ENCODE measurements around the gene TSPAN1.

TSPAN1 gene

GRCh38 chr1:46174448-46175231 is at the start of gene TSPAN1:
TSPAN1 (plus strand) TSS chr1:46175087; CDS start chr1:46181108, 6,021 bp downstream.
- DNase-seq (ENCODE audit: low read depth in 4 of 4, low spot score in 1 of 4): no peak

- no peak for DNase-seq (ENCODE audit: low read depth in 4 of 4, low spot score in 1 of 4)
Measured at GRCh38 chr1:46128344-46128743, 46.5 kb upstream of the TSPAN1 start.

DNA sequence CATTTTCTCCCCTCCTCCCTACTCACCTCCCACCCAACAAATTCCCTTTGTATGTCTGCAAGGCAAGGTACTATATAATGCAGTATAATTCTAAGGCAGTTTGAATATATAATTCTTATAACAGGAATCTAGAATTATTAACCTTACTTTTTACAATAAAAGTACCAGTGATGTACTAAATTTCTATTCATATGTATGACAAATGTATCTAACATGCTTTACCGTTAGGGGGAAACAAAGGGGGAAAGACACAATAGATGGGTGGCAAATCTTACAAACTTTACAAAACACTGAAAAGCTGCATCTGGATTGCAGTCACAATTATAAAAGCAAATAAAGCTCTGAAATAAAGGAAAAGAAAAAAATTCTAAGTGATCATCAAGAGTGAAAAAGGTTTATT is 44.8 kb upstream of the TSPAN1 start:
- no peak for DNase-seq (ENCODE audit: low read depth in 4 of 4, low spot score in 1 of 4)

- no peak for DNase-seq (ENCODE audit: low read depth in 4 of 4, low spot score in 1 of 4)
Measured at GRCh38 chr1:46130606-46131005, 44.3 kb upstream of the TSPAN1 start.

DNA sequence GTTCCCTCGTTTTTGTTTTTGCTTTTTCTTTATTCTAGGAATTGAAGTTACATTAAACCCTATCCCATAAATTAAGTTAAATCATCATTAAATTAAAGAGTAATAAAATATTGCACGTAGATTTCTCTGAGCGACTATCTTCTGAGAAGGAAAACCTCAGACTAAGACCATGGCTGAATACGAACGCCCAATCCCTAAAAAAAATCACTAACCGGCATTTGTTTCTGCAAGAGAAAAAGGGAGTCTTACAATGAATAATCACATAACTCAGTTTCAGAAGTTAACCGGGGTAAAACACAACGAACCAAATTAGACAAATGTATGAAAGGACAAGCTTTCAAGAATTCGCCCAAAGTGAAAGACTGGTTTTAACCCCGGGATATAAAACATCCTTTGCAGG is 43.8 kb upstream of the TSPAN1 start:
- no peak for DNase-seq (ENCODE audit: low read depth in 4 of 4, low spot score in 1 of 4)

- DNase-seq (ENCODE audit: low read depth in 4 of 4, low spot score in 1 of 4): no peak
Measured at GRCh38 chr1:46131712-46132528, 43.0 kb upstream of the TSPAN1 start.

DNA sequence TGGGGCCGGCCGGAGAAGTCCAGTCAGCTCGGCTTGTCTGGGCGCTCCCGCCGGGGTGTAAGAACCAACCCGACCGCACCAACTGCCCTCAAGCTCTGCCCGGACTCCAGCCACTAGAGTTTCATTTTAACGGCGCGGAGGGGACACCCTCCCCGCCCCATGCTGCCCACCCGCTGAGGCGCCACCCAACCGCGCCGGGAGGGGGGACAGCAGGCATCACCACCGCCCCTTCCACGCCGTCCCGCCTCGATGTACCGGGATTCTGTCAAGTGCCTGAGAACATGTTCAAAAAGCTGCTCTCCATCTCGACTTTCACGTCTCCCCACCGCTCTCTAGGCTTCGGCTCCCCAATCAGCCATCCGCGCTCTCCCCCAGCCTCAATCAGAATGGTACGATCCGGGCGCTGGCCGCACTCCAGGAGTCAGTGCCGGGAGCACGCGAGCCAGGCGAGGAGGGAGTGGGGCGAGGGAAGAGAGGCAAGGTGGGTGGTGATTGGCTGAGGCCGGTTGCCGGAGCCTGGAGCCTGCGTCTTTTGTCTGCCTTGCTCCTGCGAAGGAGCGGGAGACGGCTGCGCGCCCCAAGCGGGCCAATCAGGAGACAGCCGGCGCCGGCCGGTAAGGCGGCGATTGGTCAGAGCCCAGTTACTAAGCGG is 42.2 kb upstream of the TSPAN1 start, which contains the start of gene PIK3R3:
PIK3R3 (minus strand) TSS at position 101 of the 652 bp plus-strand sequence. CDS start 677 bp downstream, outside the sequence.
- peak; percentile 63 to 87 (median 80) for DNase-seq (ENCODE audit: low read depth in 4 of 4, low spot score in 1 of 4)

DNA sequence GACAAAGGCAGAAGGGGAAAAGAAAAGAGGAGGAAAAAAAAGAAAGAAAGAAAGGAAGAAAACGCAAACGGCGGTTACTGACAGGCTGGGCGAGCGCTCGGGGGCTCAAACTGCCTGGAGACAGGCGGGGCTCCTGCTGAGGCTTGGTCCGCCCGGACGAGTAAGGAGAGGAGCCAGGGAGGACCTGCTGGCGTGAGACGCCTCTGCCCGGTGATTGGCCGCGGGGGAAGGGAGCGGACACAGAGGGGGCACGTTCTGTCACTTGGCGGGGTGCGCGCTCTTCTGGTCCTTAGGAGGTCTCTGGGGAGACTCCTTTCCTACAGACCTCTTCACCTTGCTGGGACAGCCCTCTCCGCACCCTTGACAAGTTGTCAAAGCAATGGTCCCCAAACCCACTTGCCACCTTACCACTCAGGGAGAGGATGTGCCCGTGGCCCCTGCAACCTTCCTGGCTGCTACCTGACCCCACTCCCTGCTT is 41.7 kb upstream of the TSPAN1 start:
- no peak for DNase-seq (ENCODE audit: low read depth in 4 of 4, low spot score in 1 of 4)

GRCh38 chr1:46133781-46134350 is 41.0 kb upstream of the TSPAN1 start:
- no peak for DNase-seq (ENCODE audit: low read depth in 4 of 4, low spot score in 1 of 4)

GRCh38 chr1:46134660-46135331 is 40.1 kb upstream of the TSPAN1 start:
- no peak for DNase-seq (ENCODE audit: low read depth in 4 of 4, low spot score in 1 of 4)

GRCh38 chr1:46136711-46137110 is 38.2 kb upstream of the TSPAN1 start:
- DNase-seq (ENCODE audit: low read depth in 4 of 4, low spot score in 1 of 4): no peak

- no peak for DNase-seq (ENCODE audit: low read depth in 4 of 4, low spot score in 1 of 4)
Measured at GRCh38 chr1:46137916-46138315, 37.0 kb upstream of the TSPAN1 start.

DNA sequence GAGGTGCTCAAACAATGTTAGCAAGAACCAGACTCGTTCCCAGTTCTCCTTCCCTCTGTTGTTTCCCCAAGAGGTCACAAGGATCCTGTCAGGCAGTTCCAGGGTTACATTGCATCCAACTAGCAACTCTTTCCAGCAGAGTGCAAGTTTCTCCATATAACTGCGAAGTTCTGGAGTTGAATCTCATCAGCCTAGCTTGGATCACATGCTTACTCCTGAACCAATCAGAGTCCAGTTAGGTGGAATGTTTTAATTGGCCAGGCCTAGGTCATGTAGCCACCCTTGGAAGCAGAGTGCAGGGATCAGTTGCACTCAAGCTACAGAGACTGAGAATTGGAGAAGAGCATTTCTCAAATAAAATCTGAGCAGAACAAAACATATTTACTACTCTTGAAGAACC is 26.6 kb upstream of the TSPAN1 start:
- no peak for DNase-seq (ENCODE audit: low read depth in 4 of 4, low spot score in 1 of 4)

DNA sequence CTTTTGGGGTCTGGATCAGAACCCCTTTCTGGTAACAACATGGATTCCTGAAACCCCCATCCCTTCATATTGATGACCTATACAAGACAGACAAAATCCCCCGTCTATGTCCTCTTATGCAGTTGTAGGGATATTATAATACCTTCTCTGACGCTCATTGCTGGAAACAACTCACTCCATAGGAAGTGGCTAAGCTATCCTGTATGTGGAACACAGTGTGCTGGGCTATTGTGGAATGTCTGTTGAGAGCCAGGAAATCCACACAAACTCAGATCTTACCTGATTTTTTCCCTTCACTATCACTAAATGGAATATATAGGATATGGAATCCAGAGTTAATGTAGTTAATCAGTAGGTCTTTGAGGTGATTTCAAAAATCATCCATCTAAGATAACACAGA is 24.8 kb upstream of the TSPAN1 start:
- DNase-seq (ENCODE audit: low read depth in 4 of 4, low spot score in 1 of 4): no peak

DNA sequence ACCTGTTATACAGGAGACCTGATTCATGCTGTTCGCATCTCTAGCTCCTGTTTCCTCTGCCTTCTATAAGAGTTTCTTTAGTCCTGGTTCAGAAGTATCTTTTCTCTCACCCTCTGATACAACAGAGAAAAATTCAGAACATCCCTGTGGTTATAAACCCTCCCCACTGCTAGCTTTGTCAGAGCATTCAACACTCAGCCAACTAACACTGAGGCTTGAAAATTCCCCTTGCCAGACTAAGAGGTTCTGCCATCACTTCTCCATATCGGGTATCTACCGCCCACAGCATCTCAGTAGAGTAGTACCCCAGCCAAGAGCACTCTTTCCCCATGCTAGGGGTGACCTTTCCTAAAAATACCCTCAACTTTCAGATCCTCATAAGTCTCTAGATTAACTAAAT is 22.9 kb upstream of the TSPAN1 start:
- no peak for DNase-seq (ENCODE audit: low read depth in 4 of 4, low spot score in 1 of 4)

- DNase-seq (ENCODE audit: low read depth in 4 of 4, low spot score in 1 of 4): no peak
Measured at GRCh38 chr1:46153228-46153627, 21.7 kb upstream of the TSPAN1 start.

DNA sequence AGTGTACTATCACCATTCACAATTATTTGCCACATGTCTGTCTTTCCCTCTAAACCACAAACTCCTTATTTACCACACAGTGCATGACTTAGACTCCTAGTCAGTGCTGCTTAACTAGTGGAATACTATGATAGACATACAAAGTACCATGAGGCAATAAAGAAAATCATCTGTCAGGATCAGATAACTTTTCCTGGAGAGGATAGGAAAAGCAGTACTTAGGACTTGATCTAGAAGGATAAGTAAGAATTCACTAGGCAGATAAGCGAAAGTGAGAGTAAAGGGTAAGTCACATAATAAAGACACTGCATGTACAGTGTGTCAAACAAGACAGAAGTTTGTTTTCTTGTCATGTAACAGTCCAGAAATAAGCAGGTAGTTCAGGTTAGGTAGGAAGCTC is 21.2 kb upstream of the TSPAN1 start:
- no peak for DNase-seq (ENCODE audit: low read depth in 4 of 4, low spot score in 1 of 4)

DNA sequence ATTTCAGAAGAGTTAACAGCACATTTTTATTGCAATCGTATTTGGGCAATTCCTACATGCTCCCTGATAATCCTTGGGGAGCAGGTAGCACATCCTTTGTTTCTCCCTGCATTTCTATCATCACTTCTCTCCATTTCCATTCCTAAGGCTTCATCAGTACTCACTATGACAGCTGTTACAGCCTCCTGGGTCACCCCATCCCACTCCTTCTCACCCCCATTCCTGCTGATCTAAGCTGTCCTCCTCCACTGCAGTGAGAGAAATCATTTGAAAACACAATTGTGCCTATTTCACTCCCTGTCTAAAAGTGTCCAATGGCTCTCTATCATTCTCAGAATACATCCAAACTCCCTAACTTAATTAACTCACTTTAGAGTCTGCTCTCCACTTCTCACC is 17.0 kb upstream of the TSPAN1 start:
- no peak for DNase-seq (ENCODE audit: low read depth in 4 of 4, low spot score in 1 of 4)

DNA sequence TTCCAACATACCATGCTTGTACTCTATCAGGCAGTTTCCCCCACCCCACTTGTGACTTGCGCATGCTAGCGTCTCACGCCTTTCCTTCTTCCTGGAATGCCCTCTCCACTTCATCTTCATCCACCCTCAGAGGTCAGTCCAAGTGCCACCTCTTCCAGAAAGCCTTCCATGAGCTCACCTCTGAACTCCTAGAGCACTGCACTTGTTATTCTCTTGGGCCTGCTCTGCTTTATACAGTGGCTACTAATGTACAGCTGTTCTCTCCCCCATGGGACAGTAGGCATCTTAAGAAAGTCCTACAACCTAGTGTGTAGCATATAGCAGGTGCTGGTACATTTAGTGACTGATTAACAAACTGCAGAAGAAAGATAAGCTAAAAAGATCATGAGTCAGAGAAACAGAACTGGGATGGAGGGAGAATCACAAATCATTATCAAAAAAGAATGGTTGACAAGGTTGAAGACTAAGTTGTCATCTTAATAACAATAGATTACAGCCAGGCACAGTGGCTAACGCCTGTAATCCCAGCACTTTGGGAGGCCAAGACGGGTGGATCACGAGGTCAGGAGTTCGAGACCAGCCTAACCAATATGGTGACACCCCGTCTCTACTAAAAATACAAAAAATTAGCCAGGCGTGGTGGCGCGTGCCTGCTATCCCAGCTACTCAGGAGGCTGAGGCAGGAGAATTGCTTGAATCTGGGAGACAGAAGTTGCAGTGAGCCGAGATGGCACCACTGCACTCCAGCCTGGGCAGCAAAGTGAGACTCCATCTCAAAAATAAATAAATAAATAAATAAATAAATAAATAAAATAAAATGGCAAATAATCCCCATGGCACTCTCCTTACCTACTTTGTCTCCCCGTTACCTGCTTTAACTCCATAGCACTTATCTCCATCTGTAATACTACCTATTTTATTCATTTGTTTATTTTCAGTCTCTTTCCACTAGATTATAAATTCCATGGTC is 16.3 kb upstream of the TSPAN1 start:
- DNase-seq (ENCODE audit: low read depth in 4 of 4, low spot score in 1 of 4): no peak

- no peak for DNase-seq (ENCODE audit: low read depth in 4 of 4, low spot score in 1 of 4)
Measured at GRCh38 chr1:46159516-46159915, 15.4 kb upstream of the TSPAN1 start.

Data from stimulated activated CD4-positive, alpha-beta T cell treated with anti-CD3 and anti-CD28 coated beads, Interleukin-1b, Interleukin-23, amount 100 ng/mL, for 24 hours (primary cell).